GM21529 (cell line): ENCODE results near the gene VIPR2.
"Not testable (repeated sequence)": the region's sequence is repeated elsewhere in the genome, so short reads cannot be mapped to it uniquely, and the experiment has no call there.

Experiments used
- ATAC-seq: cut with Tn5 transposase; IDR thresholded peaks from one replicate; pipeline ENCODE4 v1.9.1; 2021; ENCODE audit not compliant: unreplicated experiment

The VIPR2 gene

GRCh38 chr7:159144758-159145489 lies at the start of gene VIPR2:
Gene VIPR2, minus strand, starts transcription at chr7:159144867. Its CDS starts 96 bp downstream, at chr7:159144771.
- no peak for ATAC-seq

- ATAC-seq = no peak
These were observed 49.0 kb upstream of the VIPR2 start for GRCh38 chr7:159193543-159194090.

GRCh38 chr7:159192725-159193453 lies 48.2 kb upstream of the VIPR2 start:
- ATAC-seq = no peak

GRCh38 chr7:159192013-159192412 lies 47.3 kb upstream of the VIPR2 start:
- ATAC-seq = no peak

- ATAC-seq = no peak
These were observed 46.6 kb upstream of the VIPR2 start for GRCh38 chr7:159191236-159191635.

- ATAC-seq = no peak
These were observed 43.3 kb upstream of the VIPR2 start for GRCh38 chr7:159188011-159188410.

GRCh38 chr7:159179241-159179640 lies 34.6 kb upstream of the VIPR2 start:
- ATAC-seq = no peak

GRCh38 chr7:159177284-159177953 lies 32.8 kb upstream of the VIPR2 start:
- ATAC-seq = no peak

- ATAC-seq = no peak
These were observed 31.1 kb upstream of the VIPR2 start for GRCh38 chr7:159175792-159176191.

GRCh38 chr7:159175100-159175499 lies 30.4 kb upstream of the VIPR2 start:
- not testable (repeated sequence) for ATAC-seq

GRCh38 chr7:159172400-159172799 lies 27.7 kb upstream of the VIPR2 start:
- ATAC-seq = no peak

GRCh38 chr7:159169391-159169790 lies 24.7 kb upstream of the VIPR2 start:
- ATAC-seq = no peak

GRCh38 chr7:159167139-159167538 lies 22.5 kb upstream of the VIPR2 start:
- ATAC-seq = no peak

GRCh38 chr7:159166530-159166929 lies 21.9 kb upstream of the VIPR2 start:
- ATAC-seq = no peak

GRCh38 chr7:159165352-159165751 lies 20.7 kb upstream of the VIPR2 start:
- no peak for ATAC-seq

GRCh38 chr7:159163703-159164301 lies 19.1 kb upstream of the VIPR2 start:
- not testable (repeated sequence) for ATAC-seq

- not testable (repeated sequence) for ATAC-seq
These were observed 17.5 kb upstream of the VIPR2 start for GRCh38 chr7:159162050-159162626.

- ATAC-seq = no peak
These were observed 15.8 kb upstream of the VIPR2 start for GRCh38 chr7:159160450-159160849.

- ATAC-seq = no peak
These were observed 15.1 kb upstream of the VIPR2 start for GRCh38 chr7:159159731-159160130.

- no peak for ATAC-seq
These were observed 14.3 kb upstream of the VIPR2 start for GRCh38 chr7:159158888-159159405.
